Measurements from ENCODE around the gene POLE2. TPM values are rescaled to one million over a fixed set of nuclear protein-coding genes. Genes with fewer than 3 reads are reported as not detected.

The POLE2 gene
- total RNA-seq, 1 experiment from 2014 or later = 11.5 TPM

DNA sequence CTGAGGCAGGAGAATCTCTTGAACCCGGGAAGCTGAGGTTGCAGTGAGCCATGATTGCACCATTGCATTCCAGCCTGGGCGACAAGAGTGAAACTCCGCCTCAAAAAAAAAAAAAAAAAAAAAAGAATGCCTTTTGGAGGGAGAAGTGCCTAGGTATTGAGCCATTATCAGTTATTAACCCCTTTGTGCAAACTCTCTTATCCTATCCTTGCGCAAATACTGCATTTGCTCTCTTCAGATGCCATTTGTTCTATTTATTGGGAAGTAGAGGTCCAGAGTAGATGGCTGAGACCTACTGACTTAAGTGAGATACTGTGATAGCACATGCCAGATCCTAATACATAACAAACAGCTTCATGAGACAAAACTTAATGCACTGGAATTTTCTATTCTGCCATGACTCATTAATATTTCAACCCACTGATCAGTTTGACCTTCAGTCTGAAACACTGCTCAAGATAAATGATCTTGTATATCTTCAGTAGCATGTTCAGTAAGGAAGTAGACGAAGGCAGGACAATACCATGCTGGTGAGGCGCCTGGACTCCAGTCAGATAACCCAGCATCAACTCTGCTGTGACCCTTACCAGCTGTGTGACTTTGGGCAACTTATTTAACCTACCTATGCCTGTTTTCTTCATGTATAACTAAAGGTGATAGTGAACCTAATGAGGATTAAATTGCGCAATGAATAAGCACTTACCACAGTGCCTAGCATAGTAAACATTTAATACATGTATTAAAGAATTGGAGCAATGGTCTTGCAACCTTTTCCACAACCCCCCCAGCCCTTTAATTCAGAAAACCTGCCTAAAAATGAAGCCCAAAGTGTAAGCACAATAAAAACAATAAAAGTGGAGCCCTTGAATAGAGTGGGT lies 47.2 kb downstream of the POLE2 start:
- Histone ChIP-seq H3K79me2 (ENCODE audit: low read depth) (peaks cover 76% of the 10 kb centered on the region), H3F3A (ENCODE audit: insufficient read depth, low read depth) (peaks cover 56% of the 10 kb centered on the region), H3K36me3 (ENCODE audit: low read depth) (peaks cover 27% of the 10 kb centered on the region), H4K20me1 (ENCODE audit: insufficient read depth) (peaks cover 51% of the 10 kb centered on the region), H3K4me2 (no peak overlapping the region), H3K9me2 (ENCODE audit: insufficient read depth) (no peaks in the 10 kb centered on the region), H3K4me3 (no peak overlapping the region), H3K27ac (no peak overlapping the region), H3K9me3 (ENCODE audit: insufficient read depth, low read depth) (no peaks in the 10 kb centered on the region), H2AFZ (no peak overlapping the region), H3K4me1 (replicated peaks; ENCODE audit: insufficient read depth) (peaks cover 13% of the 10 kb centered on the region), H3K27me3 (ENCODE audit: insufficient read depth, low read depth) (no peaks in the 10 kb centered on the region)
- BruUV-seq (replicated peaks) = no TSS peak
- no peak for DNase-seq
- ChIA-PET CTCF (no interaction called here), POLR2A (ENCODE audit: unreplicated experiment) (interaction anchor here (0.6 kb wide), 1 partner anchor 179 kb away, joined by 3 read pairs; no protein-coding TSS in a partner anchor)
- intact Hi-C loops (cut with micrococcal nuclease; ENCODE audit: unreplicated experiment) = no loop called here
- TF ChIP-seq CTCF (conservative IDR thresholded peaks at IDR 0.05) (no peak), EZH2 (IDR thresholded peaks at IDR 0.05; ENCODE audit: low read depth) (no peak)

- H3K9me2 ChIP-seq (ENCODE audit: insufficient read depth) = no peaks in the 10 kb centered on the region
- no TSS peak for BruUV-seq (replicated peaks)
- no peak for DNase-seq
- no peak overlapping the region for H2AFZ ChIP-seq
- peaks cover 90% of the 10 kb centered on the region for H3K79me2 ChIP-seq (ENCODE audit: low read depth)
- H3K27ac ChIP-seq = no peak overlapping the region
- peaks cover 63% of the 10 kb centered on the region for H3F3A ChIP-seq (ENCODE audit: insufficient read depth, low read depth)
- no peak overlapping the region for H3K4me3 ChIP-seq
- no peaks in the 10 kb centered on the region for H3K9me3 ChIP-seq (ENCODE audit: insufficient read depth, low read depth)
- ChIA-PET CTCF (no interaction called here), POLR2A (ENCODE audit: unreplicated experiment) (interaction anchor here (0.6 kb wide), 1 partner anchor 9 kb away, joined by 3 read pairs; no protein-coding TSS in a partner anchor)
- H3K27me3 ChIP-seq (ENCODE audit: insufficient read depth, low read depth) = no peaks in the 10 kb centered on the region
- intact Hi-C loops (cut with micrococcal nuclease; ENCODE audit: unreplicated experiment) = no loop called here
- H4K20me1 ChIP-seq (ENCODE audit: insufficient read depth) = peaks cover 44% of the 10 kb centered on the region
- H3K4me1 ChIP-seq (replicated peaks; ENCODE audit: insufficient read depth) = peaks cover 14% of the 10 kb centered on the region
- TF ChIP-seq CTCF (conservative IDR thresholded peaks at IDR 0.05) (no peak), EZH2 (IDR thresholded peaks at IDR 0.05; ENCODE audit: low read depth) (no peak)
- H3K4me2 ChIP-seq = no peak overlapping the region
- H3K36me3 ChIP-seq (ENCODE audit: low read depth) = peaks cover 24% of the 10 kb centered on the region
Measured at GRCh38 chr14:49637534-49638078, 50.4 kb downstream of the POLE2 start.

- Histone ChIP-seq H3K27me3 (ENCODE audit: insufficient read depth, low read depth) (no peaks in the 10 kb centered on the region), H3K9me2 (ENCODE audit: insufficient read depth) (no peaks in the 10 kb centered on the region), H3K4me3 (peak overlapping the region; percentile 89; the same call in 1 of the 2 replicates), H3K79me2 (ENCODE audit: low read depth) (peaks cover 92% of the 10 kb centered on the region), H3K4me1 (replicated peaks; ENCODE audit: insufficient read depth) (peaks cover 17% of the 10 kb centered on the region), H4K20me1 (ENCODE audit: insufficient read depth) (peaks cover 37% of the 10 kb centered on the region), H2AFZ (no peak overlapping the region), H3K36me3 (ENCODE audit: low read depth) (peaks cover 24% of the 10 kb centered on the region), H3F3A (ENCODE audit: insufficient read depth, low read depth) (peaks cover 58% of the 10 kb centered on the region), H3K9me3 (ENCODE audit: insufficient read depth, low read depth) (no peaks in the 10 kb centered on the region), H3K27ac (no peak overlapping the region), H3K4me2 (peak overlapping the region; percentile 90)
- ChIA-PET CTCF (interaction anchor here (0.7 kb wide), 1 partner anchor 56 kb away, joined by 3 read pairs; the partner anchor contains the start of gene KLHDC1), POLR2A (ENCODE audit: unreplicated experiment) (interaction anchor here (0.6 to 0.9 kb wide), 2 partner anchors 113 to 132 kb away, joined by 3 to 10 read pairs; no protein-coding TSS in a partner anchor)
- no TSS peak for BruUV-seq (replicated peaks)
- TF ChIP-seq CTCF (conservative IDR thresholded peaks at IDR 0.05) (no peak), EZH2 (IDR thresholded peaks at IDR 0.05; ENCODE audit: low read depth) (no peak)
- DNase-seq = no peak
- intact Hi-C loops (cut with micrococcal nuclease; ENCODE audit: unreplicated experiment) = no loop called here
Measured at GRCh38 chr14:49636866-49637265, 51.1 kb downstream of the POLE2 start.
